GM12878 (cell line): ENCODE data around the gene UNC45B. TPM values are rescaled to one million over a fixed set of nuclear protein-coding genes. Genes with fewer than 3 reads are reported as not detected.

Source experiments
- BRCA1 ChIP-seq: IDR thresholded peaks from 2 replicates; pipeline ENCODE4 v1.6.1; 2011; ENCODE audit warnings: low read depth, low read length, improper control_type of control experiment
- EED ChIP-seq: sonication (generic); IDR thresholded peaks from 2 replicates; pipeline ENCODE4 v1.6.1; 2016; ENCODE audit warnings: antibody characterized with exemption, low read depth
- EGR1 ChIP-seq, 2 experiments: IDR thresholded peaks; 1 replicate in 1 of 2; 2 replicates in 1 of 2; pipeline ENCODE4 v1.6.1; 2011 to 2012; ENCODE audit warnings: low read depth in 2 of 2, low read length in 2 of 2, borderline replicate concordance in 1 of 2, mild to moderate bottlenecking in 1 of 2, moderate library complexity in 1 of 2
- ESRRA ChIP-seq: IDR thresholded peaks from 2 replicates; pipeline ENCODE4 v1.6.1; 2012; ENCODE audit warnings: mild to moderate bottlenecking, low read length, improper control_type of control experiment
- HDAC6 ChIP-seq: fragments of 200-600 bp; sonication (generic); IDR thresholded peaks from one replicate; pipeline ENCODE4 v1.8.0; 2017; ENCODE audit warnings: antibody characterized with exemption; ENCODE audit not compliant: unreplicated experiment
- MTA3 ChIP-seq: IDR thresholded peaks from 2 replicates; pipeline ENCODE4 v1.6.1; 2012; ENCODE audit warnings: low read length, inconsistent platforms, borderline replicate concordance
- RAD21 ChIP-seq: IDR thresholded peaks from 2 replicates; pipeline ENCODE4 v1.6.1; 2011; ENCODE audit warnings: mild to moderate bottlenecking, low read depth, low read length, moderate library complexity; ENCODE audit not compliant: insufficient read depth
- RBBP5 ChIP-seq: fragments of 200-600 bp; sonication (generic); conservative IDR thresholded peaks from 2 replicates; pipeline ENCODE4 v1.6.1; 2016
- SKIL ChIP-seq: fragments of 450-650 bp; IDR thresholded peaks from 2 replicates; pipeline ENCODE4 v1.6.1; 2017; ENCODE audit warnings: mild to moderate bottlenecking, low read depth, inconsistent platforms; ENCODE audit not compliant: poor library complexity, severe bottlenecking
- SUZ12 ChIP-seq: fragments of 200-600 bp; sonication (generic); IDR thresholded peaks from one replicate; pipeline ENCODE4 v1.6.1; 2018; ENCODE audit warnings: antibody characterized with exemption, mild to moderate bottlenecking; ENCODE audit not compliant: unreplicated experiment
- ZBTB4 ChIP-seq: fragments of 450-650 bp; formaldehyde crosslinking; IDR thresholded peaks from 2 replicates; pipeline ENCODE4 v1.4.0; 2022; ENCODE audit warnings: mild to moderate bottlenecking, moderate library complexity
- ZNF274 ChIP-seq: IDR thresholded peaks from one replicate; pipeline ENCODE4 v1.8.0; 2011; ENCODE audit not compliant: insufficient read length, insufficient read depth
- polyA plus RNA-seq, 11 experiments: library from polyadenylated mRNA; depleted of rRNA in 4 of 11; unstranded in 6 of 11; stranded (reverse) in 5 of 11; fragments of >200 nt; fragmentation: Nextera tagmentation in 4 of 11; fragmentation: Illumina TruSeq in 1 of 11; extraction: Ambion mirVana in 4 of 11; extraction: Trizol in 1 of 11; gene quantifications; 1 replicate in 1 of 11; 2 replicates in 10 of 11; pipeline versions ENCODE4 v1.2.1 to v1.2.3, GENCODE V29; 2011 to 2016; ENCODE audit warnings: inconsistent platforms in 2 of 11, missing spikeins in 2 of 11, low read depth in 1 of 11
- total RNA-seq, 4 experiments: library from RNA; depleted of rRNA in 3 of 4; stranded (reverse); fragments of >200 nt in 3 of 4; fragmentation: Illumina TruSeq in 1 of 4; extraction: Trizol in 1 of 4; gene quantifications; 2 replicates each; pipeline versions ENCODE4 v1.2.1 to v1.2.3, GENCODE V29; 2013 to 2021
- TF ChIP-seq, protein P1 (sequence below): fragments of 450-650 bp; IDR thresholded peaks from 2 replicates; pipeline ENCODE4 v1.6.1; 2018; ENCODE audit warnings: mild to moderate bottlenecking, low read depth, moderate library complexity; ENCODE audit not compliant: partially characterized antibody
- TF ChIP-seq, protein P2 (sequence below): fragments of 450-650 bp; IDR thresholded peaks from 2 replicates; pipeline ENCODE4 v1.6.1; 2016; ENCODE audit warnings: mild to moderate bottlenecking
- TF ChIP-seq, protein P3 (sequence below): fragments of 150-350 bp; IDR thresholded peaks from 2 replicates; pipeline ENCODE4 v1.6.1; 2014; ENCODE audit warnings: mild to moderate bottlenecking, low read depth, low read length

The UNC45B gene
- total and polyA plus RNA-seq, 10 of the 15 experiments (the other 5 are each of a cell fraction or from before 2014, with no cell fraction given), result 0.03 TPM; not detected in 9

- TF ChIP-seq RAD21 (0 out of 2 replicates have a peak, but pooled peaks have one; percentile 15), BRCA1 (no peak), RBBP5 (no peak), ZBTB4 (CRISPR knock-in tag) (no peak), HDAC6 (no peak), SKIL (no peak), MTA3 (no peak), EED (peak; percentile 32; the same call in 1 of the 2 replicates), ESRRA (no peak), EGR1 (IDR thresholded peaks at IDR 0.05; ENCODE audit: borderline replicate concordance in 1 of 2, low read depth in 2 of 2, low read length in 2 of 2) (peak; percentile 45 to 83), SUZ12 (no peak), ZNF274 (no peak)
- TF ChIP-seq, protein P1, sequence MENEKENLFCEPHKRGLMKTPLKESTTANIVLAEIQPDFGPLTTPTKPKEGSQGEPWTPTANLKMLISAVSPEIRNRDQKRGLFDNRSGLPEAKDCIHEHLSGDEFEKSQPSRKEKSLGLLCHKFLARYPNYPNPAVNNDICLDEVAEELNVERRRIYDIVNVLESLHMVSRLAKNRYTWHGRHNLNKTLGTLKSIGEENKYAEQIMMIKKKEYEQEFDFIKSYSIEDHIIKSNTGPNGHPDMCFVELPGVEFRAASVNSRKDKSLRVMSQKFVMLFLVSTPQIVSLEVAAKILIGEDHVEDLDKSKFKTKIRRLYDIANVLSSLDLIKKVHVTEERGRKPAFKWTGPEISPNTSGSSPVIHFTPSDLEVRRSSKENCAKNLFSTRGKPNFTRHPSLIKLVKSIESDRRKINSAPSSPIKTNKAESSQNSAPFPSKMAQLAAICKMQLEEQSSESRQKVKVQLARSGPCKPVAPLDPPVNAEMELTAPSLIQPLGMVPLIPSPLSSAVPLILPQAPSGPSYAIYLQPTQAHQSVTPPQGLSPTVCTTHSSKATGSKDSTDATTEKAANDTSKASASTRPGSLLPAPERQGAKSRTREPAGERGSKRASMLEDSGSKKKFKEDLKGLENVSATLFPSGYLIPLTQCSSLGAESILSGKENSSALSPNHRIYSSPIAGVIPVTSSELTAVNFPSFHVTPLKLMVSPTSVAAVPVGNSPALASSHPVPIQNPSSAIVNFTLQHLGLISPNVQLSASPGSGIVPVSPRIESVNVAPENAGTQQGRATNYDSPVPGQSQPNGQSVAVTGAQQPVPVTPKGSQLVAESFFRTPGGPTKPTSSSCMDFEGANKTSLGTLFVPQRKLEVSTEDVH, result no peak
- TF ChIP-seq, protein P2, sequence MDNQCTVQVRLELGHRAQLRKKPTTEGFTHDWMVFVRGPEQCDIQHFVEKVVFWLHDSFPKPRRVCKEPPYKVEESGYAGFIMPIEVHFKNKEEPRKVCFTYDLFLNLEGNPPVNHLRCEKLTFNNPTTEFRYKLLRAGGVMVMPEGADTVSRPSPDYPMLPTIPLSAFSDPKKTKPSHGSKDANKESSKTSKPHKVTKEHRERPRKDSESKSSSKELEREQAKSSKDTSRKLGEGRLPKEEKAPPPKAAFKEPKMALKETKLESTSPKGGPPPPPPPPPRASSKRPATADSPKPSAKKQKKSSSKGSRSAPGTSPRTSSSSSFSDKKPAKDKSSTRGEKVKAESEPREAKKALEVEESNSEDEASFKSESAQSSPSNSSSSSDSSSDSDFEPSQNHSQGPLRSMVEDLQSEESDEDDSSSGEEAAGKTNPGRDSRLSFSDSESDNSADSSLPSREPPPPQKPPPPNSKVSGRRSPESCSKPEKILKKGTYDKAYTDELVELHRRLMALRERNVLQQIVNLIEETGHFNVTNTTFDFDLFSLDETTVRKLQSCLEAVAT, result no peak
- TF ChIP-seq, protein P3, sequence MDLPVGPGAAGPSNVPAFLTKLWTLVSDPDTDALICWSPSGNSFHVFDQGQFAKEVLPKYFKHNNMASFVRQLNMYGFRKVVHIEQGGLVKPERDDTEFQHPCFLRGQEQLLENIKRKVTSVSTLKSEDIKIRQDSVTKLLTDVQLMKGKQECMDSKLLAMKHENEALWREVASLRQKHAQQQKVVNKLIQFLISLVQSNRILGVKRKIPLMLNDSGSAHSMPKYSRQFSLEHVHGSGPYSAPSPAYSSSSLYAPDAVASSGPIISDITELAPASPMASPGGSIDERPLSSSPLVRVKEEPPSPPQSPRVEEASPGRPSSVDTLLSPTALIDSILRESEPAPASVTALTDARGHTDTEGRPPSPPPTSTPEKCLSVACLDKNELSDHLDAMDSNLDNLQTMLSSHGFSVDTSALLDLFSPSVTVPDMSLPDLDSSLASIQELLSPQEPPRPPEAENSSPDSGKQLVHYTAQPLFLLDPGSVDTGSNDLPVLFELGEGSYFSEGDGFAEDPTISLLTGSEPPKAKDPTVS, result no peak
Measured at GRCh38 chr17:35141681-35142466, 5.7 kb upstream of the UNC45B start, which contains the start of gene NLE1 (continued).
